Neural progenitor cell (in vitro differentiated cells): Measurements from ENCODE around the gene DDC.

Source experiments
- CTCF ChIP-seq: fragments of 200-600 bp; sonication (generic); IDR thresholded peaks from 2 replicates; pipeline ENCODE4 v1.5.1; 2017; ENCODE audit warnings: antibody characterized with exemption, mild to moderate bottlenecking
- EZH2 ChIP-seq: fragments of 200-600 bp; sonication (generic); IDR thresholded peaks from 2 replicates; pipeline ENCODE4 v1.6.1; 2017; ENCODE audit warnings: antibody characterized with exemption, mild to moderate bottlenecking, moderate library complexity
- EZH2phosphoT487 ChIP-seq: fragments of 200-600 bp; sonication (generic); IDR thresholded peaks from 2 replicates; pipeline ENCODE4 v1.6.1; 2017; ENCODE audit warnings: antibody characterized with exemption

GRCh38 chr7:50431722-50432305 is 133.4 kb downstream of the DDC start:
- no peak for TF ChIP-seq CTCF
- TF ChIP-seq EZH2: no peak
- no peak for TF ChIP-seq EZH2phosphoT487
